Measurements from ENCODE around the gene ADAMTS6. TPM values are rescaled to one million over a fixed set of nuclear protein-coding genes. Genes with fewer than 3 reads are reported as not detected.

The ADAMTS6 gene
- total RNA-seq, 2 experiments from 2014 or later: 0.86 to 0.93 TPM

DNA sequence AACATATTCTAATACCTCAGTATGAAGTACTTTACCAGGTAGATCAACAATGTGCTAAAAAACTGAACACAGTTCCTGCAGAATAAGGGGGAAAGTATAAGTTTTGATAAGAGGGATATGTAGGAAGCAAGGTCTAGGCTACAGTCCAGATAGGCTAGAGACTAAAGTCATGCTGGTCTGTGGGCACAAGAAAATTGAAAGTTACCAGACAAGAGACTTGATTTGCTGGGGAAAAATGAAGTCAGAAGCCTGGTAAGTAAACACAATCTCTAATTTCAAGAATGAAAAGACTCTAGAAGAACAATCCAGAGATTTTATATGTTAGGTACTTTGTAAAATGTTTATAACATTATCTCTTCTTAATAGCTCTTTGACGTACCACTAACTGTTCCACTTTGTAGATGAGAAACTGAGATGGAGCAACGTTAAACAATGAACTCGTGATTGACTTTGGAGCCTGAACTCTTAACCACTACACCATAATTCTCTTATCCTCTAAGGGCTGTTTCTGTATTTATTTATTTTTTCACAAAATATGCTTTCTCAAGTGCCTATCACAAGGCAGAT is 19.5 kb downstream of the ADAMTS6 start:
- CTCF ChIA-PET: no interaction called here
- Mint-ChIP-seq H3K27ac (no peak overlapping the region), H3K4me1 (ENCODE audit: low read depth) (no peaks in the 10 kb centered on the region), H3K27me3 (ENCODE audit: low read depth) (no peaks in the 10 kb centered on the region), H3K36me3 (ENCODE audit: low read depth) (no peaks in the 10 kb centered on the region), H3K4me3 (no peak overlapping the region), H3K9me3 (no peaks in the 10 kb centered on the region)
- DNase-seq: no peak
- intact Hi-C loops (cut with micrococcal nuclease): no loop called here

DNA sequence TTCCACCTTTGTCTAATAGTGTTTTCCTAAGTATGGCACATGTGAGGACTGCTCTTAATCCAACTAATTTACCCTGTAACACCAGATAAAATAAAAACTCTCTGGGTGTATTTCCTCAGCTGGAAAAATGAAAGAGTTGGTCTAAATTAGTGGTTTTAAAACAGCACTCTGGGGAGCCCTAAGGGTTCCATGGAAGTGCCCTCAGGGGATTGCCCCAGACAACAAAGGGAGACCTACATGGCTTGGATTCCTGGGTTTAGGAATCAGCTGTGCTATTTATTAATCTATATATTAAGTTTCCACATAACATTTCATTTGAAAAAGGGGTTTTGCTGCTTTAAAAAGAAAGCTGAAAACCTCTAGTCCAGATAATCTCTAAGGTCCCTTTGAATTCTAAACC is 20.2 kb downstream of the ADAMTS6 start:
- Mint-ChIP-seq H3K9me3 (no peaks in the 10 kb centered on the region), H3K27ac (no peak overlapping the region), H3K36me3 (ENCODE audit: low read depth) (no peaks in the 10 kb centered on the region), H3K4me3 (no peak overlapping the region), H3K27me3 (ENCODE audit: low read depth) (no peaks in the 10 kb centered on the region), H3K4me1 (ENCODE audit: low read depth) (no peaks in the 10 kb centered on the region)
- CTCF ChIA-PET: no interaction called here
- no peak for DNase-seq
- intact Hi-C loops (cut with micrococcal nuclease): no loop called here

DNA sequence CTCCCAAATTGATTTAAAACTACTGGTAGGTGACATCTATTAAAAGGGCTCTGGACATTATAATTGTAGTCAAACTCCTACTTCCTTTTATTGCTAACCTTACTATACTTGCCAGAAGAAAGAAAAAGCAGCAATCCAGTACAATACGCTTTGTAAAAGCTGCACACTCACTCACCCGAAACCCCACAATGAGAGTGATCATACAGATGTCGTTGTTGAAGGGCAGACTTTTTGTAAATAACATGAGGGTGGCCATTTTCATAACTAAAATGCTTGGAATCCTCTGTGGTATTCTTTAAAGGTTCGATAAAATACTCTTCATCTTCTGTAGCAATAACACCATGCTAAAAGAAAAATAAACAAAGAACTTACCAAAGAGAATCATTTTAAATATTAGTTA is 21.7 kb downstream of the ADAMTS6 start:
- H3K36me3 Mint-ChIP-seq (ENCODE audit: low read depth): no peaks in the 10 kb centered on the region
- CTCF ChIA-PET: interaction anchor here (0.6 to 2.3 kb wide), 3 partner anchors 354 to 649 kb away, joined by 3 to 8 read pairs (median 3); no protein-coding TSS in a partner anchor
- intact Hi-C loops (cut with micrococcal nuclease): no loop called here
- no peak for DNase-seq
- no peaks in the 10 kb centered on the region for H3K9me3 Mint-ChIP-seq
- H3K27ac Mint-ChIP-seq: no peak overlapping the region
- no peak overlapping the region for H3K4me3 Mint-ChIP-seq
- no peaks in the 10 kb centered on the region for H3K27me3 Mint-ChIP-seq (ENCODE audit: low read depth)
- H3K4me1 Mint-ChIP-seq (ENCODE audit: low read depth): no peaks in the 10 kb centered on the region

DNA sequence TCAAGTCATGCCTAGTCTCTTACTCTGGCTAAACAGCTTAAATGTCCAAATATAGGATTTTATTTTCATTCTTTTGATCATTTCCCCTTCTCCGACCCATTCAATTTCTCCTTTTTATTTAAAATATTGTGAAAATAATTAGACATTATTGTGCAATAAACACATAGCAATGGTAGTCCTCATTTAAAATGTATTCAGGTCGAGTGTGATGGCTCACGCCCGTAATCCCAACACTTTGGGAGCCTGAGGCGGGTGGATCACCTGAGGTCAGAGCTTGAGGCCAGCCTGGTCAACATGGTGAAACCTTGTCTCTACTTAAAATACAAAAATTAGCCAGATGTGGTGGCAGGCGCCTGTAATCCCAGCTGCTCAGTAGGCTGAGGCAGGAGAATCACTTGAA is 26.7 kb downstream of the ADAMTS6 start:
- intact Hi-C loops (cut with micrococcal nuclease): no loop called here
- Mint-ChIP-seq H3K4me3 (no peak overlapping the region), H3K27me3 (ENCODE audit: low read depth) (no peaks in the 10 kb centered on the region), H3K4me1 (ENCODE audit: low read depth) (no peaks in the 10 kb centered on the region), H3K27ac (no peak overlapping the region), H3K36me3 (ENCODE audit: low read depth) (no peaks in the 10 kb centered on the region), H3K9me3 (no peaks in the 10 kb centered on the region)
- CTCF ChIA-PET: no interaction called here
- no peak for DNase-seq

GRCh38 chr5:65451436-65451835 is 30.3 kb downstream of the ADAMTS6 start:
- no peak for DNase-seq
- Mint-ChIP-seq H3K4me3 (no peak overlapping the region), H3K27me3 (ENCODE audit: low read depth) (no peaks in the 10 kb centered on the region), H3K9me3 (no peaks in the 10 kb centered on the region), H3K4me1 (ENCODE audit: low read depth) (no peaks in the 10 kb centered on the region), H3K27ac (no peak overlapping the region), H3K36me3 (ENCODE audit: low read depth) (no peaks in the 10 kb centered on the region)
- CTCF ChIA-PET: no interaction called here
- intact Hi-C loops (cut with micrococcal nuclease): no loop called here

DNA sequence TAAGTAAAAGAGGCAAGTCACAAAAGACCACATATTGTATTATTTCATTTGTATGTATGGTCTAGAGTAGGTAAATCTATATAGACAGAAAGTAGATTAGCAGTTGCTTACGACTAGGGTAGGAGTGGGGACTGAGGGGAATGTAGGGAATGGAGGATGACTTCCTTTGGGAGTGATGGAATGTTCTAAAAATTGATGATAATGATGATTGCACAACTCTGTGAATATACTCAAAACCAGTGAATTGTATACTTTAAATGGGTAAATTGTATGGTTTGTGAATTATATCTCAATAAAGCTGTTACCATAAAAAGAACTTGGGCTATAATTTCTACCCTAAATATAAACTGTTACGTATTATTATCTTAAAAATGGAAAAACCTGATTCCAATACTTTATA is 35.0 kb downstream of the ADAMTS6 start:
- CTCF ChIA-PET: no interaction called here
- no peak for DNase-seq
- H3K9me3 Mint-ChIP-seq: no peaks in the 10 kb centered on the region
- no peaks in the 10 kb centered on the region for H3K36me3 Mint-ChIP-seq (ENCODE audit: low read depth)
- H3K27me3 Mint-ChIP-seq (ENCODE audit: low read depth): no peaks in the 10 kb centered on the region
- H3K4me1 Mint-ChIP-seq (ENCODE audit: low read depth): no peaks in the 10 kb centered on the region
- intact Hi-C loops (cut with micrococcal nuclease): no loop called here
- H3K4me3 Mint-ChIP-seq: no peak overlapping the region
- no peak overlapping the region for H3K27ac Mint-ChIP-seq

- CTCF ChIA-PET: no interaction called here
- intact Hi-C loops (cut with micrococcal nuclease): no loop called here
These were observed 39.9 kb downstream of the ADAMTS6 start for GRCh38 chr5:65441800-65442199.

DNA sequence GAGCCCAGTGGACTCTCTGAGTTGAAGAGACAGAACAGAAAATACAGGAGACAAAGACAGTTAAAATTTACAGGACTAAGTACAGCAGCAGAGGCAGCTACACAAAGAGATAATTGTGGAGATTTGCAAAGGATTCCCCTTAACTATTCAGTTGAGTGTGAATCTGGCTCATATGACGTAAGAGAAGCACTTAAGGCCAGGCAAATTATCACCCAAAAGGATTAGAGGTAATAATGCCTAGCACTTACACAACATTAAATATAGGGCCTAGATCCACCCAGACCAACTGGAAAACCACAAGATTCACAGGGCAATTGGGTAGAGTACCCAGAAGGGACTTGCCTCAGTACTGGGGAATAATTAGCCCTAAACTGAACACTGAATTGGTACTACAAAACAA is 41.3 kb downstream of the ADAMTS6 start:
- intact Hi-C loops (cut with micrococcal nuclease): no loop called here
- no peaks in the 10 kb centered on the region for H3K4me1 Mint-ChIP-seq (ENCODE audit: low read depth)

More at GRCh38 chr5:65441800-65442199, 39.9 kb downstream of the ADAMTS6 start:
- Mint-ChIP-seq H3K27me3 (ENCODE audit: low read depth) (no peaks in the 10 kb centered on the region), H3K9me3 (no peaks in the 10 kb centered on the region), H3K4me1 (ENCODE audit: low read depth) (no peaks in the 10 kb centered on the region), H3K27ac (no peak overlapping the region), H3K36me3 (ENCODE audit: low read depth) (peaks cover under 1% of the 10 kb centered on the region), H3K4me3 (no peak overlapping the region)
- DNase-seq: no peak

DNA sequence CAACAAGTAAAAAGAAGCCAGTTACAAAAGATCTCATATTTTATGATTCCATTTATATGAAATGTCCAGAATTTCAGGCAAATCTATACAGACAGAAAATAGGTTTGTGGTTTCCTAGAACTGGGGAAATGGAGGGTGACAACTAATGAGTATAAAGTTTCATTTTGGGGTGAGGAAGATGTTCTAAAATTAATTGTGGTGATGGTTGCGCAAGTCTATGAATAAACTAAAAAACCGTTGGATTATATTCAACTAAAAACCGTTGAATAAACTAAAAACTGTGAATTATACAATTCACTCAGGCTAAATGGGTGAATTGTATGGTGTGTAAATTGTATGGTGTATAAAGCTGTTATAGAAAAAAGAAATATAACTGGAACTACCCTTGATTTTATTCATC is 47.6 kb downstream of the ADAMTS6 start:
- H3K4me1 Mint-ChIP-seq (ENCODE audit: low read depth): no peaks in the 10 kb centered on the region
- no peak overlapping the region for H3K4me3 Mint-ChIP-seq
- H3K27ac Mint-ChIP-seq: no peak overlapping the region

More for the DNA sequence above, 41.3 kb downstream of the ADAMTS6 start:
- H3K27me3 Mint-ChIP-seq (ENCODE audit: low read depth): no peaks in the 10 kb centered on the region
- H3K27ac Mint-ChIP-seq: no peak overlapping the region
- no peaks in the 10 kb centered on the region for H3K9me3 Mint-ChIP-seq
- H3K4me3 Mint-ChIP-seq: no peak overlapping the region
- peaks cover 1% of the 10 kb centered on the region for H3K36me3 Mint-ChIP-seq (ENCODE audit: low read depth)
- CTCF ChIA-PET: no interaction called here
- DNase-seq: no peak

GRCh38 chr5:65426656-65427055 is 55.1 kb downstream of the ADAMTS6 start:
- H3K4me3 Mint-ChIP-seq: no peak overlapping the region
- H3K36me3 Mint-ChIP-seq (ENCODE audit: low read depth): no peaks in the 10 kb centered on the region
- no peak for DNase-seq
- H3K27me3 Mint-ChIP-seq (ENCODE audit: low read depth): no peaks in the 10 kb centered on the region
- H3K27ac Mint-ChIP-seq: no peak overlapping the region
- intact Hi-C loops (cut with micrococcal nuclease): no loop called here
- no peaks in the 10 kb centered on the region for H3K4me1 Mint-ChIP-seq (ENCODE audit: low read depth)
- no peaks in the 10 kb centered on the region for H3K9me3 Mint-ChIP-seq
- CTCF ChIA-PET: no interaction called here

More for the DNA sequence above, 47.6 kb downstream of the ADAMTS6 start:
- no peaks in the 10 kb centered on the region for H3K27me3 Mint-ChIP-seq (ENCODE audit: low read depth)
- H3K9me3 Mint-ChIP-seq: no peaks in the 10 kb centered on the region
- CTCF ChIA-PET: no interaction called here
- H3K36me3 Mint-ChIP-seq (ENCODE audit: low read depth): peaks cover 1% of the 10 kb centered on the region
- intact Hi-C loops (cut with micrococcal nuclease): no loop called here
- DNase-seq: no peak

GRCh38 chr5:65423623-65424022 is 58.1 kb downstream of the ADAMTS6 start:
- no peak for DNase-seq
- intact Hi-C loops (cut with micrococcal nuclease): no loop called here
- H3K27me3 Mint-ChIP-seq (ENCODE audit: low read depth): no peaks in the 10 kb centered on the region
- no peaks in the 10 kb centered on the region for H3K36me3 Mint-ChIP-seq (ENCODE audit: low read depth)
- peaks cover 13% of the 10 kb centered on the region for H3K9me3 Mint-ChIP-seq
- CTCF ChIA-PET: no interaction called here
- no peaks in the 10 kb centered on the region for H3K4me1 Mint-ChIP-seq (ENCODE audit: low read depth)
- no peak overlapping the region for H3K4me3 Mint-ChIP-seq
- H3K27ac Mint-ChIP-seq: no peak overlapping the region

DNA sequence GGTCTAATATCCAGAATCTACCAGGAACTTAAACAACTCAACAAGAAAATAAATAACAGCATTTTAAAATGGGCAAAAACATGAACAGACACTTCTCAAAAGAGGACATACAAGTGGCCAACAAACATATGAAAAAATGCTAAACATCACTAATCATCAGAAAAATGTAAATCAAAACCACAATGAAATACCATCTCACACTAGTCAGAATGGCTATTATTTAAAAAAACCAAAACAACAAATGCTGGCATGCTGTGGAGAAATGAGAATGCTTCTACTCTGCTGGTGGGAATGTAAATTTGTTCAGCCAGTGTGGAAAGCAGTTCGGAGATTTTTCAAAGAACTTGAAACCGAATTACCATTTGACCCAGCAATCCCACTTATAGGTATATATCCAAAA is 63.1 kb downstream of the ADAMTS6 start:
- no peak for DNase-seq
- H3K9me3 Mint-ChIP-seq: peaks cover 21% of the 10 kb centered on the region
- no peak overlapping the region for H3K4me3 Mint-ChIP-seq
- peaks cover 1% of the 10 kb centered on the region for H3K36me3 Mint-ChIP-seq (ENCODE audit: low read depth)
- no peaks in the 10 kb centered on the region for H3K27me3 Mint-ChIP-seq (ENCODE audit: low read depth)
- CTCF ChIA-PET: no interaction called here
- intact Hi-C loops (cut with micrococcal nuclease): no loop called here
- no peak overlapping the region for H3K27ac Mint-ChIP-seq
- H3K4me1 Mint-ChIP-seq (ENCODE audit: low read depth): no peaks in the 10 kb centered on the region

DNA sequence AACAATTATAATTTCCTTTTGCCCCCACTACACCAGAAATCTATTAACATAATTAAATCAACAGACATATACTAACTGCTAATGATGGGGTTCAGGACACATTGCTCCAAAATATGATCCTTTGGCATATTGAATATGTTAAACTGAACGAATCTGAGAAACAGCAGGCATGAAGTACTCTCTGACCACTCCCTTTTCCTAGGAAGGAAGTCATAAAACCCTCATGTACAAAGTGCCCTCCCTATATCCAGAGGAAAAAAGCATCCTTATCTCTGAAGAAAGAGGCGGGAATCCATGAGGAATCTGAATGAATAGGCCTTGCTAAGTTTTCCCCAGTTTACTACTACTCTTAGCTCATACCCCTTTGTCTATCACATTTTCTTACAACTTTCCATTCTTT is 67.9 kb downstream of the ADAMTS6 start:
- peaks cover 1% of the 10 kb centered on the region for H3K36me3 Mint-ChIP-seq (ENCODE audit: low read depth)
- H3K27me3 Mint-ChIP-seq (ENCODE audit: low read depth): no peaks in the 10 kb centered on the region
- no peak overlapping the region for H3K4me3 Mint-ChIP-seq
- CTCF ChIA-PET: interaction anchor here (0.6 kb wide), 1 partner anchor 54 kb away, joined by 3 read pairs; no protein-coding TSS in a partner anchor
- no peaks in the 10 kb centered on the region for H3K4me1 Mint-ChIP-seq (ENCODE audit: low read depth)
- H3K9me3 Mint-ChIP-seq: peaks cover 8% of the 10 kb centered on the region
- no peak for DNase-seq
- intact Hi-C loops (cut with micrococcal nuclease): no loop called here
- no peak overlapping the region for H3K27ac Mint-ChIP-seq

Data from activated naive CD4-positive, alpha-beta T cell treated with anti-CD3 and anti-CD28 coated beads for 36 hours (primary cell).